IMR-90 (cell line): ENCODE measurements around the gene FOXQ1. TPM values are rescaled to one million over a fixed set of nuclear protein-coding genes. Genes with fewer than 3 reads are reported as not detected.

Experiments used
- MAZ ChIP-seq: IDR thresholded peaks from 2 replicates; pipeline ENCODE4 v1.6.1; 2012; ENCODE audit warnings: low read depth, mild to moderate bottlenecking, low read length, improper control_type of control experiment, moderate library complexity, borderline replicate concordance
- POLR2A ChIP-seq: IDR thresholded peaks from 2 replicates; pipeline ENCODE4 v1.6.1; 2012; ENCODE audit warnings: mild to moderate bottlenecking, low read depth, low read length
- polyA plus RNA-seq, 3 experiments: library from polyadenylated mRNA; depleted of rRNA; stranded (reverse); fragments of >200 nt; gene quantifications; 2 replicates each; pipeline ENCODE4 v1.2.3, GENCODE V29; 2012; ENCODE audit warnings: low replicate concordance in 1 of 3
- total RNA-seq: library from RNA; depleted of rRNA; stranded (reverse); fragments of >200 nt; gene quantifications from 2 replicates; pipeline ENCODE4 v1.2.3, GENCODE V29; 2012; rRNA removed

Gene FOXQ1
- total and polyA plus RNA-seq, 2 of the 4 experiments (the other 2 are of a cell fraction) = not detected

GRCh38 chr6:1363729-1364572, 52.1 kb downstream of the FOXQ1 start (continued):
- no peak for TF ChIP-seq MAZ
- no peak for TF ChIP-seq POLR2A

Other genes with a start within 250 kb of the FOXQ1 start
- 2.5 TPM in 2 replicates for gene FOXF2, start 77.5 kb downstream of the FOXQ1 start, total RNA-seq
- 16.3 and 17.3 TPM in 2 replicates for gene FOXF2, start 77.5 kb downstream of the FOXQ1 start, polyA plus RNA-seq (2012; rRNA removed)